CD8-positive, alpha-beta memory T cell (primary cell): ENCODE data around the gene NABP2. TPM values are rescaled to one million over a fixed set of nuclear protein-coding genes. Genes with fewer than 3 reads are reported as not detected.
A peak's percentile ranks its signal among the peaks of the same experiment; 100 is the strongest.

Source experiments
- CTCF ChIA-PET: fragments of 350-600 bp; sonication (Branson Sonifier 250); formaldehyde crosslinking; loops from one replicate; lab custom pipeline; 2021; ENCODE audit warnings: antibody characterized with exemption; lab: Charles Lee
- POLR2A ChIA-PET: fragments of 350-600 bp; sonication (Branson Sonifier 250); formaldehyde crosslinking; loops from one replicate; lab custom pipeline; 2021; ENCODE audit warnings: antibody characterized with exemption; lab: Charles Lee
- DNase-seq, 5 donors: peaks; one replicate each; pipeline versions ENCODE4 v3.0.0 to v3.0.0-alpha.2; 2020 to 2022; ENCODE audit warnings: mixed read lengths in 1 of 5
- H3K27ac ChIP-seq: one replicate; pipeline ENCODE4 v1.7.0; 2013; ENCODE audit warnings: low read depth, mild to moderate bottlenecking, low read length, moderate library complexity
- H3K27me3 ChIP-seq: 2 replicates; pipeline ENCODE4 v1.7.0; 2013; ENCODE audit warnings: low read length, mild to moderate bottlenecking; ENCODE audit not compliant: insufficient read depth, poor library complexity, severe bottlenecking
- H3K36me3 ChIP-seq: 2 replicates; pipeline ENCODE4 v1.7.0; 2013; ENCODE audit warnings: mild to moderate bottlenecking, low read length, moderate library complexity; ENCODE audit not compliant: insufficient read depth
- H3K4me1 ChIP-seq: 2 replicates; pipeline ENCODE4 v1.7.0; 2013; ENCODE audit warnings: mild to moderate bottlenecking, low read length, moderate library complexity; ENCODE audit not compliant: insufficient read depth
- H3K4me3 ChIP-seq: 2 replicates; pipeline ENCODE4 v1.7.0; 2013; ENCODE audit warnings: mild to moderate bottlenecking, low read length
- H3K9me3 ChIP-seq: 2 replicates; pipeline ENCODE4 v1.7.0; 2013; ENCODE audit warnings: mild to moderate bottlenecking, low read length
- H3K27ac Mint-ChIP-seq, 8 donors: one replicate each; pipeline ENCODE4 v1.8.0; 2020 to 2021; ENCODE audit warnings: mixed read lengths in 8 of 8, mild to moderate bottlenecking in 6 of 8, inconsistent platforms in 3 of 8, moderate library complexity in 3 of 8
- H3K27me3 Mint-ChIP-seq, 2 donors: one replicate each; pipeline ENCODE4 v1.8.0; 2020 to 2021; ENCODE audit warnings: mixed read lengths in 2 of 2, mild to moderate bottlenecking in 1 of 2, moderate library complexity in 1 of 2
- H3K36me3 Mint-ChIP-seq, 3 donors: one replicate each; pipeline ENCODE4 v1.8.0; 2020 to 2021; ENCODE audit warnings: mixed read lengths in 3 of 3, inconsistent platforms in 1 of 3, mild to moderate bottlenecking in 1 of 3
- H3K4me1 Mint-ChIP-seq, 3 donors: one replicate each; pipeline ENCODE4 v1.8.0; 2020 to 2021; ENCODE audit warnings: mixed read lengths in 3 of 3, inconsistent platforms in 1 of 3, mild to moderate bottlenecking in 1 of 3
- H3K4me3 Mint-ChIP-seq, 7 donors: one replicate each; pipeline ENCODE4 v1.8.0; 2020 to 2021; ENCODE audit warnings: mixed read lengths in 7 of 7, mild to moderate bottlenecking in 6 of 7, moderate library complexity in 4 of 7, inconsistent platforms in 2 of 7
- H3K9me3 Mint-ChIP-seq, 5 donors: one replicate each; pipeline ENCODE4 v1.8.0; 2020 to 2022; ENCODE audit warnings: mixed read lengths in 5 of 5, mild to moderate bottlenecking in 3 of 5, moderate library complexity in 2 of 5, inconsistent platforms in 1 of 5
- polyA plus RNA-seq: library from polyadenylated mRNA; unstranded; fragments of 300-500 nt; fragmentation: Illumina TruSeq; gene quantifications from one replicate; pipeline ENCODE4 v1.2.3, GENCODE V29; 2021
- total RNA-seq, 2 experiments: library from RNA; stranded (reverse); gene quantifications; one replicate each; pipeline ENCODE4 v1.2.3, GENCODE V29; 2021

The NABP2 gene
- total and polyA plus RNA-seq, 3 experiments from 2014 or later: 4.6 to 104 (median 102) TPM

DNA sequence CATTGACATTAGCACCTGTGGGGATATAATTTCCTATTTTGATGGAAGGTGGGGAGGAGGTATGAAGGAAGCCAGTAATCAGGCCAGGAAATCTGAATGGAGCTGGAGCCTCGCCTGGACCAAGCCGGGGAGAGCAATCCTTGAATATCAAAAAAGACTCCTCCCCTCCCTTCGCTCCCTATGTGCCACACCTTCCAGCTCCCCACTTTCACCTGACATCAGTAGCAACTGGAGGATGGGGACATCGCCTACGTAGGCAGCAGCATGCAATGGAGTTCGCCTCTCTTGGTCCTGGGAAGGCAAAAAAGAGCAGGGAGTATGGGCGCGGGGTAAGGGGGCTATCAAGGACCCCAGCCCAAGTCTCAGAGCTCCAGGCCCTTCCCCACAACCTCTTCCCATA, 32.9 kb downstream of the NABP2 start:
- Histone ChIP-seq H3K4me3 (peak overlapping the region; percentile 86), H3K27me3 (no peaks in the 10 kb centered on the region), H3K4me1 (peaks cover 23% of the 10 kb centered on the region), H3K9me3 (no peaks in the 10 kb centered on the region), H3K36me3 (peaks cover 28% of the 10 kb centered on the region), H3K27ac (peak overlapping the region; percentile 59)
- Mint-ChIP-seq H3K4me1 (peaks cover 25 to 37% (median 29%) of the 10 kb centered on the region in 3 donors), H3K27ac (peak overlapping the region in 7 of 8 donors; percentile 47 to 94 (median 83)), H3K27me3 (no peaks in the 10 kb centered on the region), H3K4me3 (peak overlapping the region; percentile 77 to 93 (median 81)), H3K36me3 (peaks cover 9 to 49% (median 13%) of the 10 kb centered on the region in 3 donors), H3K9me3 (no peaks in the 10 kb centered on the region)
- no peak for DNase-seq
- ChIA-PET POLR2A (interaction anchor here (1.3 kb wide), 1 partner anchor 23 kb away, joined by 3 read pairs; no protein-coding TSS in a partner anchor), CTCF (interaction anchor here (1.1 to 3.7 kb wide), 9 partner anchors 10 to 138 kb away, joined by 3 to 19 read pairs (median 9); partner anchors contain the start of genes COQ10A, RNF41, SMARCC2 and ZC3H10)

DNA sequence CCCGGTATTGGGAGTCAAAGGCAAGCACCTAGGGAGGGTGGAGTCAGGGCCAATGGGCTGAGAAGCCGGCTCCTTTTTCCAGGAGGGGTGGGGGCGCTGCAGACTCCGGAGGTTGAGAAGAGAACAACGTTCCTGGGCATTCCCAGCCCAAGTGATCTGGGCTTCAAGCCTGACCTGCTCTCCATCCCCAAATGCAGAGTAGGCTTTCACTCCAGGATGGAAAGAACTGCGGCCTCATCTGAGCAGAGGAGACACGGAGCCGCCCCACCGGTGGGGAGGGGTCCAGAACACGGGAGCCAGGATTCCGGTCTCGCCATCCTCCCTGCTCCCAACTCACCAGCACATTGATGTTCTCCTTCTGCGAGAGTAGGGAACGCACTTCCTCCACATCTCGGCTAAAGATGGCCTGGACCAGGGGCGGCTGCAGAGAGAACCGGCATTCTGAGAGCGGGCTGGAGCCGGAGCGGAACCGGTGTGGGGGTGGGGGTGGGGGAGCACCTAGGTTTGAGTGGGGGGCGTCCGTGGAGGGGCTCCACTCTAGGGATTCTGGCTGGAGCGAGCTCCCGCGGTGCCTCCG, 33.4 kb downstream of the NABP2 start:
- Mint-ChIP-seq H3K4me1 (peaks cover 25 to 37% (median 29%) of the 10 kb centered on the region in 3 donors), H3K27ac (peak overlapping the region in 7 of 8 donors; percentile 57 to 94 (median 71)), H3K36me3 (peaks cover 5 to 44% (median 10%) of the 10 kb centered on the region in 3 donors), H3K4me3 (peak overlapping the region; percentile 77 to 93 (median 81)), H3K9me3 (no peaks in the 10 kb centered on the region), H3K27me3 (no peaks in the 10 kb centered on the region)
- Histone ChIP-seq H3K9me3 (no peaks in the 10 kb centered on the region), H3K4me3 (peak overlapping the region; percentile 86), H3K27ac (peak overlapping the region; percentile 59), H3K4me1 (peaks cover 23% of the 10 kb centered on the region), H3K27me3 (no peaks in the 10 kb centered on the region), H3K36me3 (peaks cover 22% of the 10 kb centered on the region)
- ChIA-PET CTCF (interaction anchor here (0.8 to 3.7 kb wide), 15 partner anchors 8 to 141 kb away, joined by 3 to 19 read pairs (median 5); partner anchors contain the start of genes COQ10A, RNF41, RPL41 and SMARCC2), POLR2A (interaction anchor here (1.0 to 1.7 kb wide), 3 partner anchors 9 to 139 kb away, joined by 5 to 11 read pairs (median 11); partner anchors contain the start of genes COQ10A and ZC3H10)
- no peak for DNase-seq

DNA sequence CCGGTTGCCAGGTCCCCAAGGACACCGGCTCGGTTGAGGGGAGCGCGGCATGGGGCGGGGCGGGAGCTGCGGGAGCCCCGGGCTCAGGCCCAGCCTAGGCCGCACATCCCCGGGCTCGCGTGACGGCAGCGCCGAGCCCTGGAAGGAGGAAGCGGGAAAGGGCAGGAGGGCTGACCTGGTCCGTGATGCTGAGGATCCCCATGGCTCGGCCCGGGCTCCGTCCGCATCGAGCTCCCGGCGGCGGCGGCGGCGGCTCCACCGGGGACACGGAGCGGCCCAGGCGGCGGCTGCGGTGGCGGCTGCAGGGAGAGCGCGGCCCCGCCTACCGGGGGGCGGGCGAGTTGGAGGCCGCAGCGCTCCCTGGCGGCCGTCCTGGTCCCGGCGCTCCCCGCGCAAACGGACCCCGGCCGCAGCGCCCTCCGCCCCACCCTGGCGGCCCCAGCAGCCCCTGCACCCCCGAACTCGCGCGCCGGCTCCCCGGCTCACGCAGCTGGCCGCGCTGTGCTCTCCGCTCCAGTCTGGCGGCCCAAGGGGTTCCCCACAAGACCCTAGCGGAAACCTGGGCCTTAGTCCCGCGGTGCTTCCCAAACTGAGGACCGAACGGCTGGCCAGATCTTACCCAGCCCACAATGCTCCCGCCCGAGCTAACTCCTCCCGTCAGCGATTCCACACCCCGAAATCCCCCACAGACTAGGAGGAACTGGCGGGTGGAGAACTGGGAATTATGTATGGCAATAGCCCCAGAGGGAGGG, 34.1 kb downstream of the NABP2 start, which contains the start of gene ANKRD52:
TSS of gene ANKRD52 (minus strand) at position 317 of the 752 bp plus-strand sequence. CDS start at position 202, 115 bp downstream.
- peaks cover 16% of the 10 kb centered on the region for H3K36me3 ChIP-seq
- Mint-ChIP-seq H3K36me3 (peaks cover 5 to 38% (median 10%) of the 10 kb centered on the region in 3 donors), H3K4me3 (peak within 1 kb of the TSS; percentile 90 to 95 (median 91)), H3K4me1 (peaks cover 25 to 37% (median 29%) of the 10 kb centered on the region in 3 donors), H3K9me3 (no peaks in the 10 kb centered on the region), H3K27me3 (no peaks in the 10 kb centered on the region), H3K27ac (peak within 1 kb of the TSS; percentile 81 to 96 (median 92))
- CTCF ChIA-PET: interaction anchor here (0.7 to 3.7 kb wide), 21 partner anchors 8 to 142 kb away, joined by 3 to 19 read pairs (median 4); partner anchors contain the start of genes COQ10A, RNF41, RPL41 and SMARCC2
- peak; percentile 75 to 86 (median 83) for DNase-seq
- POLR2A ChIA-PET: interaction anchor here (0.6 to 1.7 kb wide), 7 partner anchors 9 to 203 kb away, joined by 3 to 11 read pairs (median 5); partner anchors contain the start of genes CNPY2, COQ10A, RNF41 and ZC3H10
- H3K4me3 ChIP-seq: peak within 1 kb of the TSS; percentile 92
- peaks cover 23% of the 10 kb centered on the region for H3K4me1 ChIP-seq
- no peaks in the 10 kb centered on the region for H3K27me3 ChIP-seq
- H3K27ac ChIP-seq: peak within 1 kb of the TSS; percentile 86
- no peaks in the 10 kb centered on the region for H3K9me3 ChIP-seq

DNA sequence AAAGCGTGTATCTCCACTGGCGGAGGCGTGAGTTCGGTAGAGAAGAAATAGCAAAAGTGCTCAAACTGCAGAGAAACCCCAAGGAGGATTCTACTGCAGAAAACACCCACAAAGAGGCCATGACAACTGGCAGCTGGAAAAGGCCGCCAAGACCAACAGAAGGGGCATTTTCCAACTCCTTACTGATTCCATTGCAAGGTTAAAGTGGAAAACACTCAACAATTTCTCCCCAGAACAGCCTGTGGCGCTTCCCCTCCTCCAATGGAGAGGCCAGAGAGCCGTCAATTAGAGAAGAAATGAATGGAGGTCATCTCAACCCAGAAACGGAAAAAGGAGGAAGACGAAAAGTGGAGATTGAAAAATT, 34.7 kb downstream of the NABP2 start:
- peak overlapping the region; percentile 92 for H3K4me3 ChIP-seq
- POLR2A ChIA-PET: interaction anchor here (0.6 to 1.7 kb wide), 3 partner anchors 8 to 188 kb away, joined by 4 to 11 read pairs (median 7); partner anchors contain the start of genes COQ10A and RNF41
- no peaks in the 10 kb centered on the region for H3K9me3 Mint-ChIP-seq
- no peaks in the 10 kb centered on the region for H3K27me3 Mint-ChIP-seq
- peak overlapping the region; percentile 90 to 95 (median 91) for H3K4me3 Mint-ChIP-seq
- H3K36me3 Mint-ChIP-seq: peaks cover 5 to 32% (median 10%) of the 10 kb centered on the region in 3 donors
- H3K27ac Mint-ChIP-seq: peak overlapping the region; percentile 66 to 96 (median 92)
- CTCF ChIA-PET: interaction anchor here (0.7 to 3.7 kb wide), 14 partner anchors 9 to 143 kb away, joined by 3 to 19 read pairs (median 4); partner anchors contain the start of genes COQ10A, RNF41, RPL41 and SMARCC2
- no peak for DNase-seq
- peak overlapping the region; percentile 86 for H3K27ac ChIP-seq
- H3K4me1 Mint-ChIP-seq: peaks cover 25 to 37% (median 29%) of the 10 kb centered on the region in 3 donors
- H3K9me3 ChIP-seq: no peaks in the 10 kb centered on the region
- no peaks in the 10 kb centered on the region for H3K27me3 ChIP-seq
- peaks cover 23% of the 10 kb centered on the region for H3K4me1 ChIP-seq
- H3K36me3 ChIP-seq: peaks cover 10% of the 10 kb centered on the region

DNA sequence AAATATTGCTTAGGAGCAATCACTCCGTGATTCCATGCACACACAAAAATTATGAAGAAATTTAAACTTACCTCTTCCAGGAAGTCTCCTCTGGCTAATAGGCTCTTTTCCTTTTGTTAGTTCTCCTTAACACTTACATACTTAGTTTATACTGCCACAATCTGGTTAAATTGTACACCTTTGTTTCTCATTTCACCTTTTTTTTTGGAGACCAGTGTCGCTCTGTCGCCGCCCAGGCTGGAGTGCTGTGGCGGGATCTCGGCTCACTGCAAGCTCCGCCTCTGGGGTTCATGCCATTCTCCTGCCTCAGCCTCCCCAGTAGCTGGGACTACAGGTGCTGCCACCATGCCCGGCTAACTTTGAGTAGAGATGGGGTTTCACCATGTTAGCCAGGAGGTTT, 36.2 kb downstream of the NABP2 start:
- DNase-seq: no peak
- Mint-ChIP-seq H3K36me3 (peaks cover 0 to 17% (median 3%) of the 10 kb centered on the region in 3 donors), H3K4me3 (peak overlapping the region in 4 of 7 donors; percentile 33 to 82 (median 69)), H3K27me3 (no peaks in the 10 kb centered on the region), H3K4me1 (peaks cover 22 to 29% (median 22%) of the 10 kb centered on the region in 3 donors), H3K9me3 (no peaks in the 10 kb centered on the region), H3K27ac (peak overlapping the region in 2 of 8 donors; percentile 37 to 59)
- H3K4me1 ChIP-seq: peaks cover 23% of the 10 kb centered on the region
- no peaks in the 10 kb centered on the region for H3K36me3 ChIP-seq
- no peak overlapping the region for H3K27ac ChIP-seq
- ChIA-PET CTCF (no interaction called here), POLR2A (no interaction called here)
- H3K4me3 ChIP-seq: no peak overlapping the region
- no peaks in the 10 kb centered on the region for H3K9me3 ChIP-seq
- no peaks in the 10 kb centered on the region for H3K27me3 ChIP-seq

DNA sequence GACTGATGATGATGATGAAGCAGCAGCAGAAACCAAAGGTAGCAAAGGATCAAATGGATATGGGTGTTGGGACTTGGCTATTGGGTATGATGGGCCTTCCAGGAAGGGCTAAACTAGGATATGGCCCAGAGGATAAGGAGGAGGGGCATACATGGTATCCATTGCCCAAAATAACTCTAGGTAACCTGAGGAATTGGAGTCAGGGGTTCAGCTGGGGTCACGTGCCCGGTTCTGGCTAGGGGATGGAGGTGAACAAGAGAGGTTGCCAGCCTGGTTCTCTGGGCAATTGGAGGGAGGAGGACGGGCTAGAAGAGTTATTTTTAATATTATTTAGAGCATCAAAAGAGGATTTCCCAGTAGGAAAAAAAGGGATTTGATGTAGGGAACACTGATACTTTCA, 36.8 kb downstream of the NABP2 start:
- H3K36me3 ChIP-seq: no peaks in the 10 kb centered on the region
- ChIA-PET CTCF (no interaction called here), POLR2A (no interaction called here)
- Mint-ChIP-seq H3K4me1 (peaks cover 21 to 28% (median 24%) of the 10 kb centered on the region in 3 donors), H3K9me3 (no peaks in the 10 kb centered on the region), H3K36me3 (peaks cover 0 to 13% (median 3%) of the 10 kb centered on the region in 3 donors), H3K27me3 (no peaks in the 10 kb centered on the region), H3K27ac (peak overlapping the region in 2 of 8 donors; percentile 21 to 59), H3K4me3 (peak overlapping the region in 2 of 7 donors; percentile 4 to 59)
- H3K9me3 ChIP-seq: no peaks in the 10 kb centered on the region
- no peaks in the 10 kb centered on the region for H3K27me3 ChIP-seq
- no peak for DNase-seq
- H3K27ac ChIP-seq: no peak overlapping the region
- H3K4me3 ChIP-seq: no peak overlapping the region
- H3K4me1 ChIP-seq: peaks cover 23% of the 10 kb centered on the region

DNA sequence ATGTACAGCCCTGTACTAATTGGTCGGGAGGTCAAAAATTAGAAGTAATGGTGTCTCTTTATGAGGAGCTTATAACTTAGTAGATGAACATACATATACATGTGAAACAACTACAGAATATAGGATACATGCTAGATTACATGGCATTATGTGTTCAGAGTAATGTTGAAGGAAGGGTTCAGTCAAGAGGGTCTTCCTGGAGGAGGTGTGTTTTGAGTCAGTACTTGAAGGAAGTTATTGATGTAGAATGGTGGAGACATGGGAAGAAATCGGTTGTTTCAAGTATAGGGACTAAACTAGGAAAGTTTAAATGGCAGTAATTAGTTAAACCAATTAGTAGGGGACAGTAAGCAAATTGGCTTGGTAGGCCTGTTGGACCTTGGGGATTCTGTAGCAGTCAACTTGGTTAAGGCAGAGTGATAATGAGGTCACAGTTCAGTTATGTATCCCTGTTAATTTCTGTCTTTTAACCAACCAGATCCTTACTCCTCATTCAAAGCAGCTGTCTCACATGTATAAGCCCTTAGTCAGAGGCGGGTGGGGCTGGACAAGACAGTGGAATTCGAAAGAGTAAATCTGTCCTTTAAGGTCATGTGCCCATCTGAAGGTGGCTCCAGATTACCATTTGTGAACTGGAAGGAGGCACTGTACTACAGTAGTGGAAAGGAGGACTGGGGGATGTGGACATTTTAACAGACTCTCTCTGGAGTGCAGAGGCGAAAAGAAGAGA, 37.5 kb downstream of the NABP2 start:
- Histone ChIP-seq H3K36me3 (no peaks in the 10 kb centered on the region), H3K4me1 (peaks cover 21% of the 10 kb centered on the region), H3K27ac (no peak overlapping the region), H3K9me3 (no peaks in the 10 kb centered on the region), H3K27me3 (no peaks in the 10 kb centered on the region), H3K4me3 (no peak overlapping the region)
- Mint-ChIP-seq H3K4me3 (peak overlapping the region in 1 of 7 donors; percentile 4), H3K27ac (peak overlapping the region in 1 of 8 donors; percentile 3), H3K9me3 (no peaks in the 10 kb centered on the region), H3K27me3 (no peaks in the 10 kb centered on the region), H3K36me3 (peaks cover 0 to 9% (median 0%) of the 10 kb centered on the region in 3 donors), H3K4me1 (peaks cover 19 to 26% (median 23%) of the 10 kb centered on the region in 3 donors)
- ChIA-PET POLR2A (no interaction called here), CTCF (no interaction called here)
- DNase-seq: no peak
